ENCODE results near the gene FBXW9.

FBXW9 gene

DNA sequence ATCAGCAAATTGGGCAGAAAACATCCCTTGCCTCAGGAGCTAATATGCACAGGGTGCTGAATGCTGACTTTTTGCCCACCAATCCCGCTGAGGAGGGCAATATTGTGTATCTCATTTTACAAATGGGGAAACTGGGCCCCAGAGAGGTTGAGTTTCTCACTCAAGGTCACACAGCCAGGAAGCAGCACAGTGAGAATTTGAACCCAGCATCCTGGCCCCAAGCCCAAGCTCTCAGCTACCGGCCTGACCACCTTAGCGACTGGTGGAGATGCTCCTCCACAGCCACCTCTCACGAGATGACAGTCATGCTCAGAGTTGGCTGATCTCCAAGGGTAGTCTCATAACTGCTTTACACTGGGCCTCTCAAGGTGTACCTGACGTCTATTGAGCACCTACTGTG, 3.5 kb downstream of the FBXW9 start:
- Histone ChIP-seq H3K4me3 (ENCODE audit: insufficient read depth, low read length, poor library complexity, severe bottlenecking) (no peak overlapping the region), H3F3A (ENCODE audit: insufficient read depth) (peaks cover 10% of the 10 kb centered on the region), H3K4me2 (ENCODE audit: low read depth, low read length, poor library complexity, severe bottlenecking) (no peak overlapping the region), H3K79me2 (ENCODE audit: insufficient read depth, low read length) (no peaks in the 10 kb centered on the region), H4K20me1 (ENCODE audit: low read depth, low read length) (no peaks in the 10 kb centered on the region), H3K27ac (ENCODE audit: low read depth, low read length) (no peak overlapping the region), H3K36me3 (ENCODE audit: low read length) (no peaks in the 10 kb centered on the region), H3K9me2 (replicated peaks; ENCODE audit: insufficient read depth, low read length) (no peaks in the 10 kb centered on the region), H3K27me3 (ENCODE audit: low read length) (no peaks in the 10 kb centered on the region), H3K9ac (ENCODE audit: low read length) (no peak overlapping the region), H2AFZ (ENCODE audit: low read depth, low read length, severe bottlenecking) (no peak overlapping the region), H3K9me3 (ENCODE audit: insufficient read depth, low read length) (no peaks in the 10 kb centered on the region)
- TF ChIP-seq, protein P1, sequence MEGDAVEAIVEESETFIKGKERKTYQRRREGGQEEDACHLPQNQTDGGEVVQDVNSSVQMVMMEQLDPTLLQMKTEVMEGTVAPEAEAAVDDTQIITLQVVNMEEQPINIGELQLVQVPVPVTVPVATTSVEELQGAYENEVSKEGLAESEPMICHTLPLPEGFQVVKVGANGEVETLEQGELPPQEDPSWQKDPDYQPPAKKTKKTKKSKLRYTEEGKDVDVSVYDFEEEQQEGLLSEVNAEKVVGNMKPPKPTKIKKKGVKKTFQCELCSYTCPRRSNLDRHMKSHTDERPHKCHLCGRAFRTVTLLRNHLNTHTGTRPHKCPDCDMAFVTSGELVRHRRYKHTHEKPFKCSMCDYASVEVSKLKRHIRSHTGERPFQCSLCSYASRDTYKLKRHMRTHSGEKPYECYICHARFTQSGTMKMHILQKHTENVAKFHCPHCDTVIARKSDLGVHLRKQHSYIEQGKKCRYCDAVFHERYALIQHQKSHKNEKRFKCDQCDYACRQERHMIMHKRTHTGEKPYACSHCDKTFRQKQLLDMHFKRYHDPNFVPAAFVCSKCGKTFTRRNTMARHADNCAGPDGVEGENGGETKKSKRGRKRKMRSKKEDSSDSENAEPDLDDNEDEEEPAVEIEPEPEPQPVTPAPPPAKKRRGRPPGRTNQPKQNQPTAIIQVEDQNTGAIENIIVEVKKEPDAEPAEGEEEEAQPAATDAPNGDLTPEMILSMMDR (IDR thresholded peaks at IDR 0.05; ENCODE audit: insufficient read depth, low read length, poor library complexity, severe bottlenecking), result no peak
- TF ChIP-seq EZH2phosphoT487 (conservative IDR thresholded peaks at IDR 0.05; ENCODE audit: low read length), result no peak

DNA sequence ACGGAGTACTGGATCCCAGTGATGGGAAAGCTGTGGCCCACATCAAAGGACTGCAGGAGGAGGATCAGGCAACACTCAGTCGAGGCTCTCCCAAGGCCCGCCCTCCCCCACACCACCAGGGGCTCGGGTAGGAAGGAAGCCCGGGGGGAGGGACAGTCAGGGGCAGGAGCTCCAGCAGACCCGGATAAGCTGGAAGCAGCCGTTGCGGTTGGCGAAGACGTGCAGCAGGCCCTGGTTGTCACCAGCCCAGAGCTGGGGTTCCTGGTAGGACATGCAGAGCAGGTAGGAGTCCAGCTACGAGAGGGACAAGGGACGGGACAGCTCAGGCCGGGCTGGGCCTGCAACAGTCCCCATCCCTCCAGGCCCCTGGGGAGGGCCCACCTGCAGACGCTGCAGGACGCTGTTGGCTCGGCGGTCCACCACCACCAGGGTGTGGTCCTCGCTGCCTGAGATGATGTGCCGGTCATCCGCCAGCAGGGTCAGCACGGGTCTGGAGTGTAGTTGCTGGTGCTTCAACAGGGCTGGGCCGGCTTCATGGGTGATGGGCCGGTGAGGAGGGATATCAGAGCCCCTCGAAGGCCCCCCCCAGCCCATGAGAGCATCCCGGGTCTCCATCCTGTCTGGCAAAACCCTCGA, 6.7 kb downstream of the FBXW9 start:
- Histone ChIP-seq H3K27me3 (ENCODE audit: low read length) (no peaks in the 10 kb centered on the region), H3K9me3 (ENCODE audit: insufficient read depth, low read length) (no peaks in the 10 kb centered on the region), H3K79me2 (ENCODE audit: insufficient read depth, low read length) (no peaks in the 10 kb centered on the region), H3K36me3 (ENCODE audit: low read length) (no peaks in the 10 kb centered on the region), H3F3A (ENCODE audit: insufficient read depth) (no peaks in the 10 kb centered on the region), H3K4me3 (ENCODE audit: insufficient read depth, low read length, poor library complexity, severe bottlenecking) (no peak overlapping the region), H3K9me2 (replicated peaks; ENCODE audit: insufficient read depth, low read length) (no peaks in the 10 kb centered on the region), H2AFZ (ENCODE audit: low read depth, low read length, severe bottlenecking) (no peak overlapping the region), H3K9ac (ENCODE audit: low read length) (no peak overlapping the region), H3K27ac (ENCODE audit: low read depth, low read length) (no peak overlapping the region), H4K20me1 (ENCODE audit: low read depth, low read length) (no peaks in the 10 kb centered on the region), H3K4me2 (ENCODE audit: low read depth, low read length, poor library complexity, severe bottlenecking) (no peak overlapping the region)
- TF ChIP-seq, protein P1 (IDR thresholded peaks at IDR 0.05; ENCODE audit: insufficient read depth, low read length, poor library complexity, severe bottlenecking), result no peak
- TF ChIP-seq EZH2phosphoT487 (conservative IDR thresholded peaks at IDR 0.05; ENCODE audit: low read length), result no peak

DNA sequence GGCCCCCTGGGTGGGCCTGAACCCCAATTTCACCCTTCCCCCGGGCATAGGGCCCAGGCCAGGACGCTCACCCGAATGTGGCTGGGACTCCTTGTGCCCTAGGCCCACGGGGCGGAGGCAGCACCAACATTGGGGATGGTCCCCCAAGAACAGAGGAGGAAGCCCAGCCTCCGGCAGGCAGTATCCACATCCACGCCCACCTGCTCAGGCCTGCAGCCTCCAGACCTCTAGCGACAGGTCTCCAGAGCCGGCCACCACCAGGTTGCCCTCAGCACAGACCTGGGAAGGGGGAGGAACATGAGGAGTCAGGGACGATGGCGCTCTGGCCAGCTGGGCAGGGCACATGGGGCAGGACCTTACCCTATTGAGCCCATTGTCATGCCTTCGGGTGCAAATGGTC, 7.4 kb downstream of the FBXW9 start:
- no peaks in the 10 kb centered on the region for H3K9me3 ChIP-seq (ENCODE audit: insufficient read depth, low read length)
- H3K36me3 ChIP-seq (ENCODE audit: low read length), result no peaks in the 10 kb centered on the region
- no peak overlapping the region for H3K9ac ChIP-seq (ENCODE audit: low read length)
- no peaks in the 10 kb centered on the region for H3F3A ChIP-seq (ENCODE audit: insufficient read depth)
- no peaks in the 10 kb centered on the region for H3K27me3 ChIP-seq (ENCODE audit: low read length)
- H3K9me2 ChIP-seq (replicated peaks; ENCODE audit: insufficient read depth, low read length), result no peaks in the 10 kb centered on the region
- TF ChIP-seq, protein P1 (IDR thresholded peaks at IDR 0.05; ENCODE audit: insufficient read depth, low read length, poor library complexity, severe bottlenecking), result no peak
- no peak for TF ChIP-seq EZH2phosphoT487 (conservative IDR thresholded peaks at IDR 0.05; ENCODE audit: low read length)
- no peak overlapping the region for H3K4me3 ChIP-seq (ENCODE audit: insufficient read depth, low read length, poor library complexity, severe bottlenecking)
- H2AFZ ChIP-seq (ENCODE audit: low read depth, low read length, severe bottlenecking), result no peak overlapping the region
- no peaks in the 10 kb centered on the region for H3K79me2 ChIP-seq (ENCODE audit: insufficient read depth, low read length)
- H3K27ac ChIP-seq (ENCODE audit: low read depth, low read length), result no peak overlapping the region
- H4K20me1 ChIP-seq (ENCODE audit: low read depth, low read length), result no peaks in the 10 kb centered on the region
- H3K4me2 ChIP-seq (ENCODE audit: low read depth, low read length, poor library complexity, severe bottlenecking), result no peak overlapping the region
